IMR-90 (cell line): ENCODE results near the gene CDH23.

ENCODE experiments used
- BHLHE40 ChIP-seq: fragments of 150-350 bp; IDR thresholded peaks from 2 replicates; pipeline ENCODE4 v1.6.1; 2016; ENCODE audit warnings: mild to moderate bottlenecking, low read depth, low read length
- CEBPB ChIP-seq: IDR thresholded peaks from 2 replicates; pipeline ENCODE4 v1.6.1; 2012; ENCODE audit warnings: low read depth, low read length, improper control_type of control experiment
- CHD1 ChIP-seq: IDR thresholded peaks from 2 replicates; pipeline ENCODE4 v1.6.1; 2012; ENCODE audit warnings: low read depth, low read length, improper control_type of control experiment
- CTCF ChIP-seq: conservative IDR thresholded peaks from 2 replicates; pipeline ENCODE4 v1.5.1; 2012; ENCODE audit warnings: mild to moderate bottlenecking, low read depth, low read length, improper control_type of control experiment
- FOS ChIP-seq: fragments of 150-350 bp; IDR thresholded peaks from 2 replicates; pipeline ENCODE4 v1.6.1; 2016; ENCODE audit warnings: low read depth, low read length
- MAFK ChIP-seq: IDR thresholded peaks from 2 replicates; pipeline ENCODE4 v1.6.1; 2012; ENCODE audit warnings: low read depth, low read length, improper control_type of control experiment
- MAZ ChIP-seq: IDR thresholded peaks from 2 replicates; pipeline ENCODE4 v1.6.1; 2012; ENCODE audit warnings: low read depth, mild to moderate bottlenecking, low read length, improper control_type of control experiment, moderate library complexity, borderline replicate concordance
- MXI1 ChIP-seq: IDR thresholded peaks from 2 replicates; pipeline ENCODE4 v1.6.1; 2012; ENCODE audit warnings: low read depth, mild to moderate bottlenecking, low read length, moderate library complexity, borderline replicate concordance
- NFE2L2 ChIP-seq: fragments of 150-350 bp; IDR thresholded peaks from 2 replicates; pipeline ENCODE4 v1.6.1; 2016; ENCODE audit warnings: low read depth, mild to moderate bottlenecking, low read length
- POLR2A ChIP-seq: IDR thresholded peaks from 2 replicates; pipeline ENCODE4 v1.6.1; 2012; ENCODE audit warnings: mild to moderate bottlenecking, low read depth, low read length
- RAD21 ChIP-seq: IDR thresholded peaks from 2 replicates; pipeline ENCODE4 v1.6.1; 2012; ENCODE audit warnings: low read length, improper control_type of control experiment
- RCOR1 ChIP-seq: IDR thresholded peaks from 2 replicates; pipeline ENCODE4 v1.6.1; 2012; ENCODE audit warnings: mild to moderate bottlenecking, low read length, improper control_type of control experiment; ENCODE audit not compliant: insufficient replicate concordance
- RFX5 ChIP-seq: IDR thresholded peaks from 2 replicates; pipeline ENCODE4 v1.8.0; 2012; ENCODE audit warnings: low read depth, mild to moderate bottlenecking, low read length, moderate library complexity
- TF ChIP-seq, protein P1 (sequence below): fragments of 150-350 bp; IDR thresholded peaks from 2 replicates; pipeline ENCODE4 v1.6.1; 2016; ENCODE audit warnings: low read depth, mild to moderate bottlenecking, low read length, moderate library complexity, borderline replicate concordance

DNA sequence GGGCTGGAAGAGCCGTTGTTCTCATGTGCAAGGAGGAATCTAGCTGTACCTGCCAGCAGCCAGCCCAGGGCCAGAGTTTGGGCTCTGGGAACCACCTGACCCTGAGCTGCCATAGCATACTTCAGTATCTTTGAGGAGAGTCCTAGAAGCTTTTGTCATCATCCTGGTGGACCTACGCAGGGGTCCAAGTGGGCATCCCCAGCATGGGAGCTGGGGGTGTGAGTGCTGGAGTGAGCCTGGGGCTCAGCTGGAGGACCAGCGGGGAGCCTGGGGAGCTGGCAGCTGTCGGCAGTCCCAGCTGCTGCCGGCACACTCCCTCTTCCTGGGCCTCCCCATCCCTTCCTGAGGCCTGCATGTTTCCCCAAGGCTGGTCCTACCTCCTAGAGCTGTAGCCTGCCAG is 290.4 kb downstream of the CDH23 start:
- TF ChIP-seq CTCF (no peak), MAFK (no peak), MXI1 (no peak), POLR2A (no peak), CHD1 (no peak), NFE2L2 (no peak), CEBPB (no peak), RAD21 (no peak), RFX5 (no peak), FOS (no peak), BHLHE40 (no peak), MAZ (no peak), RCOR1 (no peak)
- TF ChIP-seq, protein P1, sequence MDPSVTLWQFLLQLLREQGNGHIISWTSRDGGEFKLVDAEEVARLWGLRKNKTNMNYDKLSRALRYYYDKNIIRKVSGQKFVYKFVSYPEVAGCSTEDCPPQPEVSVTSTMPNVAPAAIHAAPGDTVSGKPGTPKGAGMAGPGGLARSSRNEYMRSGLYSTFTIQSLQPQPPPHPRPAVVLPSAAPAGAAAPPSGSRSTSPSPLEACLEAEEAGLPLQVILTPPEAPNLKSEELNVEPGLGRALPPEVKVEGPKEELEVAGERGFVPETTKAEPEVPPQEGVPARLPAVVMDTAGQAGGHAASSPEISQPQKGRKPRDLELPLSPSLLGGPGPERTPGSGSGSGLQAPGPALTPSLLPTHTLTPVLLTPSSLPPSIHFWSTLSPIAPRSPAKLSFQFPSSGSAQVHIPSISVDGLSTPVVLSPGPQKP, result no peak
